CD4-positive, alpha-beta T cell (primary cell): ENCODE results near the gene TC2N. TPM values are rescaled to one million over a fixed set of nuclear protein-coding genes. Genes with fewer than 3 reads are reported as not detected.

Experiments
- ATAC-seq: fragments of 200-7000 bp; cut with Tn5 transposase; one replicate; pipeline ENCODE4 v1.10.0; 2022; ENCODE audit warnings: mild to moderate bottlenecking; ENCODE audit not compliant: poor library complexity
- CTCF ChIA-PET: fragments of 350-600 bp; sonication (Branson Sonifier 250); formaldehyde crosslinking; loops from one replicate; lab custom pipeline; 2021; ENCODE audit warnings: antibody characterized with exemption, inconsistent platforms; lab: Charles Lee
- POLR2A ChIA-PET: fragments of 350-600 bp; sonication (Branson Sonifier 250); formaldehyde crosslinking; loops from one replicate; lab custom pipeline; 2021; ENCODE audit warnings: antibody characterized with exemption, inconsistent platforms; lab: Charles Lee
- DNase-seq, 14 experiments: peaks; one replicate each; pipeline ENCODE4 v3.0.0-alpha.2; 2013 to 2020; ENCODE audit warnings: mixed read lengths in 2 of 14
- H3K27ac ChIP-seq, 2 donors: one replicate each; pipeline versions ENCODE4 v1.5.1 to v1.7.0; 2013; ENCODE audit warnings: low read length in 2 of 2, low read depth in 1 of 2, mild to moderate bottlenecking in 1 of 2
- H3K27me3 ChIP-seq, 2 experiments: 1 replicate in 1 of 2; 2 replicates in 1 of 2; pipeline versions ENCODE4 v1.6.1 to v1.7.0; 2013; ENCODE audit warnings: low read length in 2 of 2, control low read depth in 1 of 2, mild to moderate bottlenecking in 1 of 2, moderate library complexity in 1 of 2; ENCODE audit not compliant: insufficient read depth in 2 of 2, control insufficient read depth in 1 of 2
- H3K36me3 ChIP-seq: one replicate; pipeline ENCODE4 v1.6.1; 2013; ENCODE audit warnings: low read length, control low read depth; ENCODE audit not compliant: insufficient read depth
- H3K4me1 ChIP-seq: one replicate; pipeline ENCODE4 v1.6.1; 2013; ENCODE audit warnings: low read length, control low read depth; ENCODE audit not compliant: insufficient read depth
- H3K4me3 ChIP-seq: one replicate; pipeline ENCODE4 v1.5.1; 2013; ENCODE audit warnings: mild to moderate bottlenecking, low read length, moderate library complexity
- H3K9me3 ChIP-seq, 2 experiments: 1 replicate in 1 of 2; 2 replicates in 1 of 2; pipeline versions ENCODE4 v1.6.1 to v1.7.0; 2013; ENCODE audit warnings: low read length in 2 of 2, mild to moderate bottlenecking in 2 of 2, control low read depth in 1 of 2, moderate library complexity in 1 of 2; ENCODE audit not compliant: control insufficient read depth in 1 of 2, insufficient read depth in 1 of 2
- H3K27ac Mint-ChIP-seq: one replicate; pipeline ENCODE4 v1.8.0; 2020; ENCODE audit warnings: mixed read lengths
- H3K27me3 Mint-ChIP-seq: one replicate; pipeline ENCODE4 v1.8.0; 2021; ENCODE audit warnings: mixed read lengths
- H3K36me3 Mint-ChIP-seq: one replicate; pipeline ENCODE4 v1.8.0; 2021; ENCODE audit warnings: low read depth, mixed read lengths
- H3K4me1 Mint-ChIP-seq: one replicate; pipeline ENCODE4 v1.8.0; 2021; ENCODE audit warnings: low read depth, mixed read lengths
- H3K4me3 Mint-ChIP-seq: one replicate; pipeline ENCODE4 v1.8.0; 2020; ENCODE audit warnings: mild to moderate bottlenecking, mixed read lengths
- H3K9me3 Mint-ChIP-seq: one replicate; pipeline ENCODE4 v1.8.0; 2020; ENCODE audit warnings: mixed read lengths
- intact Hi-C, 2 experiments: fragments of 100-400 bp; cut with DNase I in 1 of 2; cut with micrococcal nuclease in 1 of 2; formaldehyde crosslinking; loops; one replicate each; pipeline versions ENCODE4 v1.15.1 to v1.9.0; 2023 to 2025; cut with DNase I, micrococcal nuclease
- total RNA-seq, 174 experiments: library from RNA in 2 of 174; stranded (reverse) in 2 of 174; gene quantifications; one replicate each; pipeline ENCODE4 v1.2.3 and lab custom pipeline; 2021 to 2026
- TF ChIP-seq, protein P1 (sequence below): fragments of 200-600 bp; IDR thresholded peaks from one replicate; pipeline ENCODE4 v1.8.0; 2022; ENCODE audit warnings: antibody characterized with exemption, mild to moderate bottlenecking

TC2N gene
- total RNA-seq, 2 experiments from 2014 or later = 129 to 138 TPM

DNA sequence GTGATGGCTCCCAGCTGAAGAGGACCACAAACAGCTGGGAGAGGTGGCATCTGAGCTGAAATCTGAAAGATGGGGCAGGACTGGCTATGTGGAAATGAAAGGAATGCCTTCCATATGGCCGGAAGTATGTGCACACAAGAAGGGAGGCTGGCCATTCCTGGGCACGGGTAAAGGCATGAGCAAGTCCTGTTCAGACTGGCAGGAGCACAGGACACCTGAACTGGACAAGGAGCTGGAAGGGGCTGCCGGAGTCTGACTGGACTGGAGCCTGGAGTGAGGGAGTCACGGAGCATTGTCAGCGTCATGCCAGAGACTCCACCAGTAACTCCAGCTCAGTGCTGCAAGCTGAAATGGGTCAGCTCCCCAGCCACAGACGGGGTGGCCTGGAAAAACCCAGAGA lies 11.9 kb upstream of the TC2N start:
- Histone ChIP-seq H3K4me3 (no peak overlapping the region), H3K4me1 (peaks cover 60% of the 10 kb centered on the region), H3K9me3 (no peaks in the 10 kb centered on the region), H3K27ac (no peak overlapping the region), H3K36me3 (no peaks in the 10 kb centered on the region), H3K27me3 (no peaks in the 10 kb centered on the region)
- Mint-ChIP-seq H3K4me3 (no peak overlapping the region), H3K4me1 (peaks cover 82% of the 10 kb centered on the region), H3K36me3 (peaks cover 4% of the 10 kb centered on the region), H3K27ac (peak overlapping the region; percentile 95), H3K9me3 (no peaks in the 10 kb centered on the region), H3K27me3 (no peaks in the 10 kb centered on the region)
- DNase-seq (no peak), ATAC-seq (no peak)
- ChIA-PET POLR2A (interaction anchor here (1.0 to 1.8 kb wide), 3 partner anchors 9 to 369 kb away, joined by 3 to 5 read pairs (median 3); partner anchors contain the start of genes PPP4R3A and TC2N), CTCF (interaction anchor here (1.2 kb wide), 1 partner anchor 18 kb away, joined by 3 read pairs; no protein-coding TSS in a partner anchor)
- intact Hi-C loops = no loop called here
- TF ChIP-seq, protein P1, sequence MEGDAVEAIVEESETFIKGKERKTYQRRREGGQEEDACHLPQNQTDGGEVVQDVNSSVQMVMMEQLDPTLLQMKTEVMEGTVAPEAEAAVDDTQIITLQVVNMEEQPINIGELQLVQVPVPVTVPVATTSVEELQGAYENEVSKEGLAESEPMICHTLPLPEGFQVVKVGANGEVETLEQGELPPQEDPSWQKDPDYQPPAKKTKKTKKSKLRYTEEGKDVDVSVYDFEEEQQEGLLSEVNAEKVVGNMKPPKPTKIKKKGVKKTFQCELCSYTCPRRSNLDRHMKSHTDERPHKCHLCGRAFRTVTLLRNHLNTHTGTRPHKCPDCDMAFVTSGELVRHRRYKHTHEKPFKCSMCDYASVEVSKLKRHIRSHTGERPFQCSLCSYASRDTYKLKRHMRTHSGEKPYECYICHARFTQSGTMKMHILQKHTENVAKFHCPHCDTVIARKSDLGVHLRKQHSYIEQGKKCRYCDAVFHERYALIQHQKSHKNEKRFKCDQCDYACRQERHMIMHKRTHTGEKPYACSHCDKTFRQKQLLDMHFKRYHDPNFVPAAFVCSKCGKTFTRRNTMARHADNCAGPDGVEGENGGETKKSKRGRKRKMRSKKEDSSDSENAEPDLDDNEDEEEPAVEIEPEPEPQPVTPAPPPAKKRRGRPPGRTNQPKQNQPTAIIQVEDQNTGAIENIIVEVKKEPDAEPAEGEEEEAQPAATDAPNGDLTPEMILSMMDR = no peak

DNA sequence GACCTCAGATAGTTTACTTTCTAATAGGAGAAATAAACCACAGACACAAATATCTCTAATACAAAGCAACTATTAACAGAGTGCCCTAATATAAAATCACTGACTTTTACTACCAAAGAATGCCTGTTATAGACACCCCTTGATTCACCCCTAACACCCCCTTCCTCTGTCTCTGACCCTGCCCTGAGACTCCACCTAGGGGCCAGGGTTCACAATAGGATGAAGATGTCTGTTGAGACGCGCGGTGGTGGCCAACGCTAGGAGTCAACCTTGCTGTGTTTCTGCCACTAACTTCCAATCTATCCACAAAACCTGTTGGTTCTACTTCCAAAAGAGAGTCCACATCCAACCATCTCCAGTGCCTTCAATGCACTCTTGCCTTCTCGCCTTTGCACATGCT lies 10.9 kb upstream of the TC2N start:
- DNase-seq = peak in 1 of 14 experiments; percentile 38
- Histone ChIP-seq H3K27ac (no peak overlapping the region), H3K36me3 (no peaks in the 10 kb centered on the region), H3K4me1 (peaks cover 69% of the 10 kb centered on the region), H3K4me3 (no peak overlapping the region), H3K27me3 (no peaks in the 10 kb centered on the region), H3K9me3 (no peaks in the 10 kb centered on the region)
- Mint-ChIP-seq H3K4me3 (peak overlapping the region; percentile 12), H3K9me3 (no peaks in the 10 kb centered on the region), H3K4me1 (peaks cover 86% of the 10 kb centered on the region), H3K27me3 (no peaks in the 10 kb centered on the region), H3K27ac (peak overlapping the region; percentile 95), H3K36me3 (peaks cover 4% of the 10 kb centered on the region)
- POLR2A ChIA-PET = interaction anchor here (1.5 kb wide), 1 partner anchor 368 kb away, joined by 3 read pairs; the partner anchor contains the start of gene PPP4R3A
- no peak for ATAC-seq
- intact Hi-C loops = no loop called here
- TF ChIP-seq, protein P1 = no peak
- CTCF ChIA-PET = no interaction called here

GRCh38 chr14:91877376-91877915 lies 10.1 kb upstream of the TC2N start:
- Histone ChIP-seq H3K27me3 (no peaks in the 10 kb centered on the region), H3K4me1 (peaks cover 77% of the 10 kb centered on the region), H3K9me3 (no peaks in the 10 kb centered on the region), H3K4me3 (no peak overlapping the region), H3K36me3 (no peaks in the 10 kb centered on the region), H3K27ac (no peak overlapping the region)
- peaks cover 89% of the 10 kb centered on the region for H3K4me1 Mint-ChIP-seq
- ChIA-PET POLR2A (interaction anchor here (3.1 to 6.3 kb wide), 2 partner anchors 10 to 33 kb away, joined by 15 to 97 read pairs; partner anchors contain the start of gene TC2N), CTCF (no interaction called here)
- DNase-seq (no peak), ATAC-seq (no peak)
- peaks cover 4% of the 10 kb centered on the region for H3K36me3 Mint-ChIP-seq
- intact Hi-C loops = no loop called here
- H3K4me3 Mint-ChIP-seq = no peak overlapping the region
- no peaks in the 10 kb centered on the region for H3K27me3 Mint-ChIP-seq
- TF ChIP-seq, protein P1 = no peak
- H3K9me3 Mint-ChIP-seq = no peaks in the 10 kb centered on the region
- peak overlapping the region; percentile 95 for H3K27ac Mint-ChIP-seq
